Peyer's patch (tissue), 4 donors: ENCODE results near the gene ZNF226. TPM values are rescaled to one million over a fixed set of nuclear protein-coding genes. Genes with fewer than 3 reads are reported as not detected.
"Not testable (repeated sequence)": the region's sequence is repeated elsewhere in the genome, so short reads cannot be mapped to it uniquely, and the experiment has no call there.

ENCODE experiments used
- DNase-seq, 3 donors: peaks; one replicate each; pipeline ENCODE4 v3.0.0-alpha.2; 2017 to 2019
- H3K27ac ChIP-seq, 4 donors: fragments of 200-600 bp; sonication (generic); one replicate each; pipeline ENCODE4 v1.5.1; 2016 to 2019
- H3K27me3 ChIP-seq, 2 donors: fragments of 200-600 bp; sonication (generic); one replicate each; pipeline ENCODE4 v1.5.1; 2019
- H3K36me3 ChIP-seq, 3 donors: fragments of 200-600 bp; sonication (generic); one replicate each; pipeline ENCODE4 v1.5.1; 2016 to 2019
- H3K4me1 ChIP-seq, 4 donors: fragments of 200-600 bp; sonication (generic); one replicate each; pipeline ENCODE4 v1.5.1; 2016 to 2019
- H3K4me3 ChIP-seq, 4 donors: fragments of 200-600 bp; sonication (generic); 1 replicate in 3 of 4; 2 replicates in 1 of 4; pipeline ENCODE4 v1.5.1; 2016 to 2019; ENCODE audit warnings: mild to moderate bottlenecking in 1 of 4
- H3K9me3 ChIP-seq, 4 donors: fragments of 200-600 bp; sonication (generic); one replicate each; pipeline ENCODE4 v1.5.1; 2016 to 2019; ENCODE audit warnings: mild to moderate bottlenecking in 1 of 4
- POLR2A ChIP-seq, 2 donors: fragments of 450-650 bp; IDR thresholded peaks; one replicate each; pipeline ENCODE4 v1.5.1; 2017; ENCODE audit warnings: antibody characterized with exemption in 2 of 2, mild to moderate bottlenecking in 2 of 2, moderate library complexity in 2 of 2
- total RNA-seq, 4 donors: library from RNA; depleted of rRNA; stranded (reverse); fragments of >200 nt; gene quantifications; one replicate each; pipeline ENCODE4 v1.1.0, GENCODE V29; 2016
- TF ChIP-seq, protein P1 (sequence below), 6 experiments: fragments of 450-650 bp in 4 of 6; fragments of 200-600 bp in 2 of 6; sonication (generic) in 1 of 6; IDR thresholded peaks; one replicate each; pipeline ENCODE4 v1.5.1; 2017 to 2019; ENCODE audit warnings: antibody characterized with exemption in 6 of 6, mild to moderate bottlenecking in 3 of 6, moderate library complexity in 1 of 6

The ZNF226 gene
- total RNA-seq, 4 donors from 2014 or later, result 21.3 to 25.6 (median 23.2) TPM

DNA sequence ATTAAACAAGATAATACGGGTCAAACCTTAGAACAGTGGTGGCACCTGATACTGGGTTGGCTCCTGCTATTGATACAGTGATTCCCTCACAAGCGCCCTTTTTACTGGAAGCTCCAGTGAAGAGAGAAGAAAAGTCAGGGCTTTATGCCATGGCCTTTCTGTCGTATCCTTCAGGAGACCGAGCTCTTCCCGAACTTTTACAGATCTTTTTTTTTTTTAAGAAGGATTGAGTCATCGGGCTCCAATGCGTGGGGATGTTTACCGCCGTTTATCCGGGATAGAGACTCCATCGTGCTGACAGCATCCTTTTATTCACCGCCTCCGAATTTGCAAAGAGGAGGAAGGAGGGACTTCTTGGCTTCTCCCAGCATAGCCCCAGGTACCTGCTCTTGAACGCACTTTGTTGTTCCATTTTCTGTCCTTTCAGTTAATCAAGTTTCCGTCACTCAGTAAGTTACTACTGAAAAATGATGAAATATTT is 48.0 kb downstream of the ZNF226 start:
- peaks cover 0 to 31% (median 0%) of the 10 kb centered on the region in 3 donors for H3K36me3 ChIP-seq
- H3K27ac ChIP-seq, result peak overlapping the region; percentile 77 to 86 (median 80)
- TF ChIP-seq, protein P1, sequence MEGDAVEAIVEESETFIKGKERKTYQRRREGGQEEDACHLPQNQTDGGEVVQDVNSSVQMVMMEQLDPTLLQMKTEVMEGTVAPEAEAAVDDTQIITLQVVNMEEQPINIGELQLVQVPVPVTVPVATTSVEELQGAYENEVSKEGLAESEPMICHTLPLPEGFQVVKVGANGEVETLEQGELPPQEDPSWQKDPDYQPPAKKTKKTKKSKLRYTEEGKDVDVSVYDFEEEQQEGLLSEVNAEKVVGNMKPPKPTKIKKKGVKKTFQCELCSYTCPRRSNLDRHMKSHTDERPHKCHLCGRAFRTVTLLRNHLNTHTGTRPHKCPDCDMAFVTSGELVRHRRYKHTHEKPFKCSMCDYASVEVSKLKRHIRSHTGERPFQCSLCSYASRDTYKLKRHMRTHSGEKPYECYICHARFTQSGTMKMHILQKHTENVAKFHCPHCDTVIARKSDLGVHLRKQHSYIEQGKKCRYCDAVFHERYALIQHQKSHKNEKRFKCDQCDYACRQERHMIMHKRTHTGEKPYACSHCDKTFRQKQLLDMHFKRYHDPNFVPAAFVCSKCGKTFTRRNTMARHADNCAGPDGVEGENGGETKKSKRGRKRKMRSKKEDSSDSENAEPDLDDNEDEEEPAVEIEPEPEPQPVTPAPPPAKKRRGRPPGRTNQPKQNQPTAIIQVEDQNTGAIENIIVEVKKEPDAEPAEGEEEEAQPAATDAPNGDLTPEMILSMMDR (IDR thresholded peaks at IDR 0.05), result no peak
- no peak for TF ChIP-seq POLR2A (IDR thresholded peaks at IDR 0.05)
- DNase-seq, result no peak
- H3K4me1 ChIP-seq, result peaks cover 0 to 9% (median 0%) of the 10 kb centered on the region in 4 donors
- no peaks in the 10 kb centered on the region for H3K9me3 ChIP-seq
- H3K4me3 ChIP-seq, result peak overlapping the region; percentile 57 to 92 (median 72)
- no peaks in the 10 kb centered on the region for H3K27me3 ChIP-seq

DNA sequence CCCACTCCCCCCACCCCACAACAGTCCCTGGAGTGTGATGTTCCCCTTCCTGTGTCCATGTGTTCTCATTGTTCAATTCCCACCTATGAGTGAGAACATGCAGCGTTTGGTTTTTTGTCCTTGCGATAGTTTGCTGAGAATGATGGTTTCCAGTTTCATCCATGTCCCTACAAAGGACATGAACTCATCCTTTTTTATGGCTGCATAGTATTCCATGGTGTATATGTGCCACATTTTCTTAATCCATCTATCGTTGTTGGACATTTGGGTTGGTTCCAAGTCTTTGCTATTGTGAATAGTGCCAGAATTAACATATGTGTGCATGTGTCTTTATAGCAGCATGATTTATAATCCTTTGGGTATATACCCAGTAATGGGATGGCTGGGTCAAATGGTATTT is 55.0 kb downstream of the ZNF226 start:
- not testable (repeated sequence) for H3K4me1 ChIP-seq, H3K27ac ChIP-seq, H3K27me3 ChIP-seq, DNase-seq, H3K4me3 ChIP-seq, H3K9me3 ChIP-seq
- H3K36me3 ChIP-seq, result peaks cover 0 to 42% (median 0%) of the 10 kb centered on the region in 3 donors

DNA sequence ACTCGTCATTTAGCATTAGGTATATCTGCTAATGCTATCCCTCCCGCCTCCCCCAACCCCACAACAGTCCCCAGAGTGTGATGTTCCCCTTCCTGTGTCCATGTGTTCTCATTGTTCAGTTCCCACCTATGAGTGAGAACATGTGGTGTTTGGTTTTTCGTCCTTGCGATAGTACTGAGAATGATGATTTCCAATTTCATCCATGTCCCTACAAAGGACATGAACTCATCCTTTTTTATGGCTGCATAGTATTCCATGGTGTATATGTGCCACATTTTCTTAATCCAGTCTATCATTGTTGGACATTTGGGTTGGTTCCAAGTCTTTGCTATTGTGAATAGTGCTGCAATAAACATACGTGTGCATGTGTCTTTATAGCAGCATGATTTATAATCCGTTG is 55.9 kb downstream of the ZNF226 start:
- not testable (repeated sequence) for H3K4me3 ChIP-seq, H3K9me3 ChIP-seq, H3K27ac ChIP-seq, H3K4me1 ChIP-seq, H3K27me3 ChIP-seq, DNase-seq
- H3K36me3 ChIP-seq, result peaks cover 0 to 38% (median 0%) of the 10 kb centered on the region in 3 donors

DNA sequence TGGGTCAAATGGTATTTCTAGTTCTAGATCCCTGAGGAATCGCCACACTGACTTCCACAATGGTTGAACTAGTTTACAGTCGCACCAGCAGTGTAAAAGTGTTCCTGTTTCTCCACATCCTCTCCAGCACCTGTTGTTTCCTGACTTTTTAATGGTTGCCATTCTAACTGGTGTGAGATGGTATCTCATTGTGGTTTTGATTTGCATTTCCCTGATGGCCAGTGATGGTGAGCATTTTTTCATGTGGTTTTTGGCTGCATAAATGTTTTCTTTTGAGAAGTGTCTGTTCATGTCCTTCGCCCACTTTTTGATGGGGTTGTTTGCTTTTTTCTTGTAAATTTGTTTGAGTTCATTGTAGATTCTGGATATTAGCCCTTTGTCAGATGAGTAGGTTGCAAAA is 56.4 kb downstream of the ZNF226 start:
- H3K4me1 ChIP-seq, DNase-seq, H3K4me3 ChIP-seq, H3K27ac ChIP-seq, H3K27me3 ChIP-seq: not testable (repeated sequence)
- H3K36me3 ChIP-seq, result peaks cover 0 to 41% (median 0%) of the 10 kb centered on the region in 3 donors
- peaks cover 0 to 12% (median 4%) of the 10 kb centered on the region in 4 donors for H3K9me3 ChIP-seq

Other genes starting within 250 kb of the ZNF226 start
- gene ZNF45, start 229.8 kb upstream of the ZNF226 start, total RNA-seq, result 10 to 100 TPM in 3 of 4 donors, 1 to 10 TPM in 1; 6.9 to 18.2 (median 14.9) TPM
- gene ZNF221, start 213.9 kb upstream of the ZNF226 start, total RNA-seq, result 1 to 10 TPM; 3.2 to 5.9 (median 5.0) TPM
- 10 to 100 TPM in 1 of 4 donors, 1 to 10 TPM in 3; 2.5 to 10.9 (median 6.2) TPM for gene ZNF155, start 180.9 kb upstream of the ZNF226 start, total RNA-seq
- 10 to 100 TPM in 1 of 4 donors, 1 to 10 TPM in 3; 3.3 to 11.2 (median 4.0) TPM for gene ZNF230, start 162.1 kb upstream of the ZNF226 start, total RNA-seq
- gene ZNF222, start 139.7 kb upstream of the ZNF226 start, total RNA-seq, result 10 to 100 TPM in 1 of 4 donors, 1 to 10 TPM in 2, not detected in 1; 3.0 to 10.7 (median 3.5) TPM
- gene ZNF223, start 113.1 kb upstream of the ZNF226 start, total RNA-seq, result 10 to 100 TPM in 1 of 4 donors, 1 to 10 TPM in 3; 5.8 to 23.0 (median 8.1) TPM
- 1 to 10 TPM; 1.6 to 2.9 (median 2.6) TPM for gene ZNF284, start 92.9 kb upstream of the ZNF226 start, total RNA-seq
- 10 to 100 TPM; 29.8 to 60.5 (median 48.5) TPM for gene ZNF224, start 70.7 kb upstream of the ZNF226 start, total RNA-seq
- 10 to 100 TPM in 1 of 4 donors, 1 to 10 TPM in 3; 3.3 to 14.0 (median 5.1) TPM for gene ZNF225, start 51.7 kb upstream of the ZNF226 start, total RNA-seq
- 10 to 100 TPM in 2 of 4 donors, 1 to 10 TPM in 2; 4.2 to 14.9 (median 10.3) TPM for gene ZNF234, start 23.5 kb upstream of the ZNF226 start, total RNA-seq
- gene ZNF227, start 47.4 kb downstream of the ZNF226 start, total RNA-seq, result 10 to 100 TPM in 3 of 4 donors, 1 to 10 TPM in 1; 9.9 to 18.2 (median 14.2) TPM
- 1 to 10 TPM; 1.2 to 2.5 (median 1.6) TPM for gene ZNF233, start 94.8 kb downstream of the ZNF226 start, total RNA-seq
- gene ZNF235, start 139.9 kb downstream of the ZNF226 start, total RNA-seq, result 10 to 100 TPM in 1 of 4 donors, 1 to 10 TPM in 3; 7.4 to 11.0 (median 9.3) TPM
- gene ZNF112, start 191.6 kb downstream of the ZNF226 start, total RNA-seq, result 1 to 10 TPM; 2.6 to 9.1 (median 6.3) TPM
- gene ZNF285, start 236.5 kb downstream of the ZNF226 start, total RNA-seq, result 1 to 10 TPM in 1 of 4 donors, under 1 TPM in 2, not detected in 1; 0.18 to 5.6 (median 0.47) TPM